Uterus (tissue), 4 donors: ENCODE results near the gene CDC42BPG. TPM values are rescaled to one million over a fixed set of nuclear protein-coding genes. Genes with fewer than 3 reads are reported as not detected.
"Not testable (repeated sequence)": the region's sequence is repeated elsewhere in the genome, so short reads cannot be mapped to it uniquely, and the experiment has no call there.

Experiments used
- DNase-seq, 2 donors: peaks; one replicate each; pipeline ENCODE4 v3.0.0-alpha.2; 2019 to 2020
- H3K27ac ChIP-seq, 2 donors: fragments of 200-600 bp; sonication (generic); 1 replicate in 1 of 2; 2 replicates in 1 of 2; pipeline ENCODE4 v1.5.1; 2016 to 2018
- H3K27me3 ChIP-seq, 2 donors: fragments of 200-600 bp; sonication (generic); one replicate each; pipeline ENCODE4 v1.5.1; 2018 to 2019; ENCODE audit warnings: control low read depth in 1 of 2
- H3K36me3 ChIP-seq, 2 donors: fragments of 200-600 bp; sonication (generic); one replicate each; pipeline ENCODE4 v1.5.1; 2019; ENCODE audit warnings: control low read depth in 1 of 2
- H3K4me1 ChIP-seq, 2 donors: fragments of 200-600 bp; sonication (generic); one replicate each; pipeline ENCODE4 v1.5.1; 2018 to 2019; ENCODE audit warnings: control low read depth in 1 of 2
- H3K4me3 ChIP-seq, 2 donors: fragments of 200-600 bp; sonication (generic); 1 replicate in 1 of 2; 2 replicates in 1 of 2; pipeline ENCODE4 v1.5.1; 2018 to 2019; ENCODE audit warnings: mild to moderate bottlenecking in 1 of 2
- H3K9me3 ChIP-seq, 2 donors: fragments of 200-600 bp; sonication (generic); one replicate each; pipeline ENCODE4 v1.5.1; 2019; ENCODE audit warnings: control low read depth in 1 of 2
- POLR2A ChIP-seq, 2 donors: fragments of 450-650 bp; IDR thresholded peaks; one replicate each; pipeline ENCODE4 v1.6.1; 2016; ENCODE audit warnings: antibody characterized with exemption in 2 of 2, mild to moderate bottlenecking in 1 of 2, moderate library complexity in 1 of 2
- intact Hi-C: fragments of 100-400 bp; cut with DNase I; formaldehyde crosslinking; loops from one replicate; pipeline ENCODE4 v1.15.1; 2023; ENCODE audit warnings: low total_unique reads
- total RNA-seq, 4 donors: library from RNA; depleted of rRNA in 3 of 4; stranded (reverse); fragments of >200 nt in 3 of 4; gene quantifications; one replicate each; pipeline versions ENCODE4 v1.1.0 to v1.2.4, GENCODE V29; 2014 to 2023
- TF ChIP-seq, protein P1 (sequence below), 4 experiments: fragments of 200-600 bp in 2 of 4; fragments of 450-650 bp in 2 of 4; sonication (generic) in 2 of 4; IDR thresholded peaks; one replicate each; pipeline ENCODE4 v1.5.1; 2016 to 2019; ENCODE audit warnings: antibody characterized with exemption in 4 of 4, mild to moderate bottlenecking in 2 of 4, moderate library complexity in 1 of 4
- donor health status: DM: yes; HTN: yes; CAD: no.

Gene CDC42BPG
- total RNA-seq, 4 donors from 2014 or later, result under 0.01 to 2.7 (median 0.30) TPM

GRCh38 chr11:64817476-64817875 is 27.0 kb downstream of the CDC42BPG start:
- Histone ChIP-seq H3K27me3 (no peaks in the 10 kb centered on the region), H3K4me1 (no peaks in the 10 kb centered on the region), H3K4me3 (no peak overlapping the region), H3K36me3 (no peaks in the 10 kb centered on the region), H3K9me3 (no peaks in the 10 kb centered on the region), H3K27ac (no peak overlapping the region)
- intact Hi-C loops, result no loop called here
- DNase-seq, result no peak
- no peak for TF ChIP-seq POLR2A (IDR thresholded peaks at IDR 0.05)
- TF ChIP-seq, protein P1, sequence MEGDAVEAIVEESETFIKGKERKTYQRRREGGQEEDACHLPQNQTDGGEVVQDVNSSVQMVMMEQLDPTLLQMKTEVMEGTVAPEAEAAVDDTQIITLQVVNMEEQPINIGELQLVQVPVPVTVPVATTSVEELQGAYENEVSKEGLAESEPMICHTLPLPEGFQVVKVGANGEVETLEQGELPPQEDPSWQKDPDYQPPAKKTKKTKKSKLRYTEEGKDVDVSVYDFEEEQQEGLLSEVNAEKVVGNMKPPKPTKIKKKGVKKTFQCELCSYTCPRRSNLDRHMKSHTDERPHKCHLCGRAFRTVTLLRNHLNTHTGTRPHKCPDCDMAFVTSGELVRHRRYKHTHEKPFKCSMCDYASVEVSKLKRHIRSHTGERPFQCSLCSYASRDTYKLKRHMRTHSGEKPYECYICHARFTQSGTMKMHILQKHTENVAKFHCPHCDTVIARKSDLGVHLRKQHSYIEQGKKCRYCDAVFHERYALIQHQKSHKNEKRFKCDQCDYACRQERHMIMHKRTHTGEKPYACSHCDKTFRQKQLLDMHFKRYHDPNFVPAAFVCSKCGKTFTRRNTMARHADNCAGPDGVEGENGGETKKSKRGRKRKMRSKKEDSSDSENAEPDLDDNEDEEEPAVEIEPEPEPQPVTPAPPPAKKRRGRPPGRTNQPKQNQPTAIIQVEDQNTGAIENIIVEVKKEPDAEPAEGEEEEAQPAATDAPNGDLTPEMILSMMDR (IDR thresholded peaks at IDR 0.05), result no peak

- DNase-seq, H3K9me3 ChIP-seq, H3K27ac ChIP-seq, intact Hi-C loops, H3K27me3 ChIP-seq, H3K36me3 ChIP-seq, H3K4me1 ChIP-seq, H3K4me3 ChIP-seq: not testable (repeated sequence)
Measured at GRCh38 chr11:64815433-64815832, 29.0 kb downstream of the CDC42BPG start.

DNA sequence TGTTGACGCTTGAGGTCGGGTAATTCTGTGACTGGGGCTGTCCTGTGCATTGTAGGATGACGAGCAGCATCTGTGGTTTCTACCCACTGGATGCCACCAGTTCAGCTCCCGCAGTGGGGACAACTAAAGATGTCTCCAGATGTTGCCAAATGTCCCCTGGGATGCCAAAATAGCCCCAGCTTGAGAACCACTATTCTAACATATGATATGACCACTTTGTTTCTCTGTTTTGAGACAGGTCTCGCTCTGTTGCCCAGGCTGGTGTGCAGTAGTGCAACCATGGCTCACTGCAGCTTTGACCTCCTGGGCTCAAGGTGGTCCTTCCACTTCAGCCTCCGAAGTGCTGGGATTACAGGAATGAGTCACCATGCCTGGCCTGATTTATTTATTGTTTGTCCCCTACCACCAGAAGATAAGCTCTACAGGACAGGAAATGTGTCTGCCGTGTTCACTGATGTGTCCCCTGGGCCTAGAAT is 29.7 kb downstream of the CDC42BPG start:
- Histone ChIP-seq H3K9me3 (no peaks in the 10 kb centered on the region), H3K4me1 (peaks cover 0 to under 1% of the 10 kb centered on the region in 2 donors), H3K36me3 (no peaks in the 10 kb centered on the region), H3K4me3 (no peak overlapping the region), H3K27ac (no peak overlapping the region), H3K27me3 (no peaks in the 10 kb centered on the region)
- intact Hi-C loops, result no loop called here
- TF ChIP-seq, protein P1 (IDR thresholded peaks at IDR 0.05), result no peak
- TF ChIP-seq POLR2A (IDR thresholded peaks at IDR 0.05), result no peak
- DNase-seq, result no peak

- Histone ChIP-seq H3K9me3 (no peaks in the 10 kb centered on the region), H3K27me3 (no peaks in the 10 kb centered on the region), H3K4me1 (peaks cover 0 to 7% of the 10 kb centered on the region in 2 donors), H3K36me3 (no peaks in the 10 kb centered on the region), H3K4me3 (no peak overlapping the region), H3K27ac (no peak overlapping the region)
- intact Hi-C loops, result no loop called here
- TF ChIP-seq, protein P1 (IDR thresholded peaks at IDR 0.05), result no peak
- no peak for TF ChIP-seq POLR2A (IDR thresholded peaks at IDR 0.05)
- DNase-seq, result no peak
Measured at GRCh38 chr11:64813826-64814225, 30.6 kb downstream of the CDC42BPG start.

GRCh38 chr11:64810891-64811272 is 33.6 kb downstream of the CDC42BPG start:
- TF ChIP-seq POLR2A (IDR thresholded peaks at IDR 0.05), result no peak
- TF ChIP-seq, protein P1 (IDR thresholded peaks at IDR 0.05), result no peak
- H3K27ac ChIP-seq, result peak overlapping the region; percentile 41 to 78
- H3K27me3 ChIP-seq, result no peaks in the 10 kb centered on the region
- H3K4me3 ChIP-seq, result peak overlapping the region; percentile 15 to 60
- H3K4me1 ChIP-seq, result peaks cover 0 to 7% of the 10 kb centered on the region in 2 donors
- no peak for DNase-seq
- H3K9me3 ChIP-seq, result no peaks in the 10 kb centered on the region
- H3K36me3 ChIP-seq, result no peaks in the 10 kb centered on the region
- intact Hi-C loops, result no loop called here
